Uterus (tissue), 2 donors: ENCODE data around the gene GOLT1A.

ENCODE experiments used
- POLR2A ChIP-seq, 2 donors: fragments of 450-650 bp; IDR thresholded peaks; one replicate each; pipeline ENCODE4 v1.6.1; 2016; ENCODE audit warnings: antibody characterized with exemption in 2 of 2, mild to moderate bottlenecking in 1 of 2, moderate library complexity in 1 of 2
- TF ChIP-seq, protein P1 (sequence below), 4 experiments: fragments of 200-600 bp in 2 of 4; fragments of 450-650 bp in 2 of 4; sonication (generic) in 2 of 4; IDR thresholded peaks; one replicate each; pipeline ENCODE4 v1.5.1; 2016 to 2019; ENCODE audit warnings: antibody characterized with exemption in 4 of 4, mild to moderate bottlenecking in 2 of 4, moderate library complexity in 1 of 4

- TF ChIP-seq, protein P1, sequence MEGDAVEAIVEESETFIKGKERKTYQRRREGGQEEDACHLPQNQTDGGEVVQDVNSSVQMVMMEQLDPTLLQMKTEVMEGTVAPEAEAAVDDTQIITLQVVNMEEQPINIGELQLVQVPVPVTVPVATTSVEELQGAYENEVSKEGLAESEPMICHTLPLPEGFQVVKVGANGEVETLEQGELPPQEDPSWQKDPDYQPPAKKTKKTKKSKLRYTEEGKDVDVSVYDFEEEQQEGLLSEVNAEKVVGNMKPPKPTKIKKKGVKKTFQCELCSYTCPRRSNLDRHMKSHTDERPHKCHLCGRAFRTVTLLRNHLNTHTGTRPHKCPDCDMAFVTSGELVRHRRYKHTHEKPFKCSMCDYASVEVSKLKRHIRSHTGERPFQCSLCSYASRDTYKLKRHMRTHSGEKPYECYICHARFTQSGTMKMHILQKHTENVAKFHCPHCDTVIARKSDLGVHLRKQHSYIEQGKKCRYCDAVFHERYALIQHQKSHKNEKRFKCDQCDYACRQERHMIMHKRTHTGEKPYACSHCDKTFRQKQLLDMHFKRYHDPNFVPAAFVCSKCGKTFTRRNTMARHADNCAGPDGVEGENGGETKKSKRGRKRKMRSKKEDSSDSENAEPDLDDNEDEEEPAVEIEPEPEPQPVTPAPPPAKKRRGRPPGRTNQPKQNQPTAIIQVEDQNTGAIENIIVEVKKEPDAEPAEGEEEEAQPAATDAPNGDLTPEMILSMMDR (IDR thresholded peaks at IDR 0.05), result no peak
- TF ChIP-seq POLR2A (IDR thresholded peaks at IDR 0.05), result no peak
Observed at GRCh38 chr1:204223129-204223860, 9.5 kb upstream of the GOLT1A start.
